ENCODE data around the gene TANK. TPM values are rescaled to one million over a fixed set of nuclear protein-coding genes. Genes with fewer than 3 reads are reported as not detected.

Gene TANK
- total and polyA plus RNA-seq, 2 experiments from 2014 or later, result 27.7 to 35.4 TPM

- no peaks in the 10 kb centered on the region; the same call in 1 of the 2 replicates for H3K36me3 ChIP-seq (ENCODE audit: insufficient read depth)
- no peaks in the 10 kb centered on the region for H3K27me3 Mint-ChIP-seq (ENCODE audit: insufficient read depth, low read depth, poor library complexity)
- TF ChIP-seq EZH2phosphoT487 (IDR thresholded peaks at IDR 0.05; ENCODE audit: unreplicated experiment) (no peak), CTCF (conservative IDR thresholded peaks at IDR 0.05; ENCODE audit: low read depth in 2 of 2) (no peak), EZH2 (IDR thresholded peaks at IDR 0.05; ENCODE audit: low read depth, unreplicated experiment) (no peak), ZNF331 (CRISPR knock-in tag; IDR thresholded peaks at IDR 0.05; ENCODE audit: low read depth) (no peak), JUNB (IDR thresholded peaks at IDR 0.05; ENCODE audit: unreplicated experiment) (no peak), ETS1 (IDR thresholded peaks at IDR 0.05) (no peak), CREB1 (CRISPR knock-in tag; IDR thresholded peaks at IDR 0.05; ENCODE audit: low read depth) (no peak), NANOG (IDR thresholded peaks at IDR 0.05; ENCODE audit: borderline replicate concordance) (no peak), ZNF462 (CRISPR knock-in tag; IDR thresholded peaks at IDR 0.05) (no peak)
- no peak overlapping the region for H2AFZ ChIP-seq
- no peak overlapping the region for H3K4me3 ChIP-seq
- peaks cover 4% of the 10 kb centered on the region; the same call in 1 of the 2 replicates for H3K4me1 ChIP-seq (ENCODE audit: insufficient read depth)
- no peak overlapping the region for H3K27ac ChIP-seq (ENCODE audit: low read depth)
- no peak overlapping the region for H3K4me2 ChIP-seq
- no peak overlapping the region for H3K4me3 Mint-ChIP-seq
- ATAC-seq (no peak), DNase-seq (ENCODE audit: low spot score) (no peak)
- no peak overlapping the region for H3K27ac Mint-ChIP-seq
- no peaks in the 10 kb centered on the region for H3K27me3 ChIP-seq (ENCODE audit: insufficient read depth)
- no peaks in the 10 kb centered on the region for H3K79me2 ChIP-seq (replicated peaks; ENCODE audit: insufficient read depth)
- no peaks in the 10 kb centered on the region; the same call in 2 of the 3 replicates for H3K36me3 Mint-ChIP-seq (ENCODE audit: low read depth)
- no peaks in the 10 kb centered on the region for H4K20me1 ChIP-seq (replicated peaks; ENCODE audit: insufficient read depth)
- no peaks in the 10 kb centered on the region for H3K9me2 ChIP-seq (ENCODE audit: insufficient read depth)
- H3F3A ChIP-seq (replicated peaks; ENCODE audit: low read depth), result no peaks in the 10 kb centered on the region
- no peaks in the 10 kb centered on the region for H3K9me3 Mint-ChIP-seq
- H3K4me1 Mint-ChIP-seq, result peaks cover 4% of the 10 kb centered on the region; the same call in 2 of the 3 replicates
These were observed 68.4 kb downstream of the TANK start for GRCh38 chr2:161228511-161229240.
